RWPE1 (cell line): ENCODE results near the gene CERS4.
"Not testable (repeated sequence)": the region's sequence is repeated elsewhere in the genome, so short reads cannot be mapped to it uniquely, and the experiment has no call there.

Source experiments
- CTCF ChIA-PET: fragments of 350-600 bp; sonication (Branson Sonifier 250); formaldehyde crosslinking; extraction: SDS; loops from one replicate; lab custom pipeline; 2021; lab: Yijun Ruan, JAX
- POLR2A ChIA-PET: fragments of 400-600 bp; formaldehyde crosslinking; extraction: SDS; loops from one replicate; lab custom pipeline; 2020; ENCODE audit warnings: antibody characterized with exemption; ENCODE audit not compliant: low non-redundant PET; lab: Yijun Ruan, JAX
- DNase-seq: peaks from one replicate; pipeline ENCODE4 v3.0.0; 2012; ENCODE audit warnings: low spot score
- H3K27ac ChIP-seq: fragments of 450-650 bp; 2 replicates; pipeline ENCODE4 v1.5.1; 2017
- CTCF ChIP-seq: fragments of 450-650 bp; conservative IDR thresholded peaks from 2 replicates; pipeline ENCODE4 v1.5.1; 2017; ENCODE audit warnings: low read depth, mild to moderate bottlenecking

Gene CERS4

GRCh38 chr19:8245869-8246835 is 37.0 kb downstream of the CERS4 start:
- CTCF ChIA-PET: interaction anchor here (0.5 to 1.1 kb wide), 2 partner anchors 88 to 263 kb away, joined by 3 to 4 read pairs; no protein-coding TSS in a partner anchor
- H3K27ac ChIP-seq: 0 out of 2 replicates have a peak overlapping the region, but pooled peaks have one; percentile 18
- no peak for DNase-seq
- TF ChIP-seq CTCF: no peak
- POLR2A ChIA-PET: interaction anchor here (0.6 kb wide), 1 partner anchor 86 kb away, joined by 7 read pairs; no protein-coding TSS in a partner anchor

- CTCF ChIA-PET: interaction anchor here (0.5 to 1.1 kb wide), 3 partner anchors 78 to 264 kb away, joined by 3 to 4 read pairs (median 3); no protein-coding TSS in a partner anchor
- POLR2A ChIA-PET, DNase-seq, H3K27ac ChIP-seq: not testable (repeated sequence)
These were observed 38.1 kb downstream of the CERS4 start for GRCh38 chr19:8247129-8247890.

GRCh38 chr19:8248348-8249328 is 39.5 kb downstream of the CERS4 start:
- no peak for DNase-seq
- ChIA-PET POLR2A (no interaction called here), CTCF (no interaction called here)
- no peak overlapping the region for H3K27ac ChIP-seq
- TF ChIP-seq CTCF: no peak

- ChIA-PET CTCF (interaction anchor here (0.6 to 3.3 kb wide), 2 partner anchors 92 to 395 kb away, joined by 4 to 32 read pairs; no protein-coding TSS in a partner anchor), POLR2A (no interaction called here)
- peak overlapping the region; percentile 76 for H3K27ac ChIP-seq
- no peak for DNase-seq
- no peak for TF ChIP-seq CTCF
These were observed 41.4 kb downstream of the CERS4 start for GRCh38 chr19:8250596-8250995.

GRCh38 chr19:8251025-8251472 is 41.9 kb downstream of the CERS4 start:
- POLR2A ChIA-PET: no interaction called here
- peak; percentile 16; the same call in 1 of the 2 replicates for TF ChIP-seq CTCF
- DNase-seq: no peak
- H3K27ac ChIP-seq: peak overlapping the region; percentile 76
- CTCF ChIA-PET: interaction anchor here (0.6 to 3.3 kb wide), 3 partner anchors 93 to 394 kb away, joined by 3 to 32 read pairs (median 4); no protein-coding TSS in a partner anchor
